GM13976 (cell line): ENCODE data around the gene CA9.
A peak's percentile ranks its signal among the peaks of the same experiment; 100 is the strongest.

Source experiments
- DNase-seq: peaks from one replicate; pipeline ENCODE4 v3.0.0; 2012; ENCODE audit warnings: low spot score
- in situ Hi-C: fragments of 300-500 bp; cut with MboI; formaldehyde crosslinking; loops from one replicate; pipeline ENCODE4 v1.12.0; 2022; ENCODE audit warnings: low sequenced_read_pairs, mixed read lengths, inconsistent platforms; ENCODE audit not compliant: unreplicated experiment
- TF ChIP-seq, protein P1 (sequence below): IDR thresholded peaks from 2 replicates; pipeline ENCODE4 v1.5.1; 2012; ENCODE audit warnings: borderline replicate concordance, mild to moderate bottlenecking; ENCODE audit not compliant: insufficient read depth; ENCODE audit errors: extremely low read depth, missing control alignments, control extremely low read depth

Gene CA9

DNA sequence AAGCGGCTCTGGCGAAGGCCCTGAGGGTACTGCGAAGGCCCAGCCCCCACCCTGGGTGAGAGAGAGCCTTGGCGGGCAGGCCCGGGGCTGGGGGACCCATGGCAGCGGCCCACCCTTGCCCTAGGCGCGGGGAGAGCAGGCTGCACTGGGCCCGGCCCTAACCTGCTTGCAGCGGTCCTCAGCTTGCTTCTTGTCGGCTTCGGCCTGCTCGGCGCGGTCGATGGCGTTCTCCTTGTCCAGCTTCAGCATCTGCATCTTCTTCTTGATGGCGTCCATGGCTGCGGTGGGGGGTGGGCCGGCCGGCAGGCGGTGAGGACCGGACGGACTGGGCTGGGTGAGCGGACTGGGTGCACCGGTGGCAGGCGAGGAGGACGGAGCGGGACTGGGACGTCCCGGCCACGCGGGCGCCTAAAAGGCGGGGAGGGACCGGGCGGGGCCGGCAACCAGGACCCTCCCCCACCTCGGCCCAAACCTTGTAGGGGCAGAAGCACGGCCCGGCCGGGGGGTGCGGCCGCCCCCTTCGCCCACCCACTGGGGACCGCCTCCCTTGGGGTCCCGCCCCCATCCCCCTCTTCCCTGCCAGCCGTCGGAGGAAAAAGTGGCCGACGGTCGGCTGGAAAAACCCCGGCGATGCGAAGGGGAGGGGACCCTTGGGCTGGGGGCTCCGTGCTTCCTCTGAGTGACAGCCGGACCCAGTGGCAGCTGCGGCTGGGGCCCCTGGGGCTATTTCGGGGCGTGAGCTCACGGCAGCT, 16.0 kb downstream of the CA9 start, which contains the start of gene TPM2:
Gene TPM2, minus strand, starts transcription at position 384 of the 752 bp plus-strand sequence. Its CDS starts 108 bp downstream, at position 276.
- in situ Hi-C loops, result no loop called here
- TF ChIP-seq, protein P1, sequence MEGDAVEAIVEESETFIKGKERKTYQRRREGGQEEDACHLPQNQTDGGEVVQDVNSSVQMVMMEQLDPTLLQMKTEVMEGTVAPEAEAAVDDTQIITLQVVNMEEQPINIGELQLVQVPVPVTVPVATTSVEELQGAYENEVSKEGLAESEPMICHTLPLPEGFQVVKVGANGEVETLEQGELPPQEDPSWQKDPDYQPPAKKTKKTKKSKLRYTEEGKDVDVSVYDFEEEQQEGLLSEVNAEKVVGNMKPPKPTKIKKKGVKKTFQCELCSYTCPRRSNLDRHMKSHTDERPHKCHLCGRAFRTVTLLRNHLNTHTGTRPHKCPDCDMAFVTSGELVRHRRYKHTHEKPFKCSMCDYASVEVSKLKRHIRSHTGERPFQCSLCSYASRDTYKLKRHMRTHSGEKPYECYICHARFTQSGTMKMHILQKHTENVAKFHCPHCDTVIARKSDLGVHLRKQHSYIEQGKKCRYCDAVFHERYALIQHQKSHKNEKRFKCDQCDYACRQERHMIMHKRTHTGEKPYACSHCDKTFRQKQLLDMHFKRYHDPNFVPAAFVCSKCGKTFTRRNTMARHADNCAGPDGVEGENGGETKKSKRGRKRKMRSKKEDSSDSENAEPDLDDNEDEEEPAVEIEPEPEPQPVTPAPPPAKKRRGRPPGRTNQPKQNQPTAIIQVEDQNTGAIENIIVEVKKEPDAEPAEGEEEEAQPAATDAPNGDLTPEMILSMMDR, result no peak
- DNase-seq, result peak; percentile 69

DNA sequence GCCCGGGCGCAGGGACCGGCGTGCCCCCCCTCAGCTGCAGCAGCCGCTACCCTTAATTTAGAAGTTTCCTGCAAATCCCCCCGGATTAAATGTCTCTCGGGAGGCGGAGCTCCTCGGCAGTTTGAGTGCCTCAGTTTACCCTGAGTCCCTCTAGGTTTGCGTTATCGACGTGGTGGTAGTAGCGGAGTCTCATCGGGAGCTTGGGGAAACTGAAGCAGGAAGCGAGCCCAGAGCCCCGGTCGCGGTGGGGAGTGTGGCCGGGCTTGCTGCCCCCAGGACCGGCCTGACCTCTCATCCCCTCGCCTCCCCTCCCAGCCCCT, 16.5 kb downstream of the CA9 start:
- TF ChIP-seq, protein P1, result no peak
- in situ Hi-C loops, result no loop called here
- DNase-seq, result no peak

DNA sequence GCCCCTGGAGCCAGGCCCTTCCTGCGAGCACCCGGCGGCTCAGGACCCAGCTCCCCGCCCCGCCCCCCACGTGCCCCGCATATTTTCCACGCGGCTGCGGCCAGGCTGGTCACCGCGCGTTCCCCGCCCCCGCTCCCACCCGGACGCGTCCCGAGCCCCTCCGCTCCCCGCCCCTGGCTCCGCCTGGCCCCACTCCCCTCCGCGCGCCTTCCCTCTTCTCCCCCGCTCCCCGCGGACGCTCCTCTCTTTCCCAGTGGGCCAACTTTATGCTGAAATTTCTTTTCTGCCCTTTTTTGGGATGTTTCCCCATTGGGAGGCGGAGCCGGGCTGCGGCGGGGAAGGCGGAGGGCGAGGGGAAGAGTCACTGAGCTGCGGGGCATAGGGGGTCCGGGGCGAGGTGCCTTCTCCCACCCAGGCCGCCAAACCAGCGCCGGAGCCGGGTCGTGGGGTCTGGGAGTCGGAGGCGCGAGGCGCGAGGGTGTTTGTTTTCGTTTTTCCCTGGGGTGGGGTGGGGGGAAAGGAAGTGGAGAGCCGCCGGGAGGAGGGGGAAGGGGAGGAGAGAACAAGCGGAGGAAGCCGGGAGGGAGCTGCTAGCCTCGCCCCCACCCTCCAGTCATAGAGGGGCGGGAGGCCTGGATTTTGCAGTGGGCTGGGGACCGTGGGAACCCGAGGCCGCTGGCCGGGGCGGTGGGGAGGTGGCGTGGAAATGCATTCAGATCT, 17.0 kb downstream of the CA9 start:
- in situ Hi-C loops, result no loop called here
- peak; percentile 71 for DNase-seq
- TF ChIP-seq, protein P1, result no peak

DNA sequence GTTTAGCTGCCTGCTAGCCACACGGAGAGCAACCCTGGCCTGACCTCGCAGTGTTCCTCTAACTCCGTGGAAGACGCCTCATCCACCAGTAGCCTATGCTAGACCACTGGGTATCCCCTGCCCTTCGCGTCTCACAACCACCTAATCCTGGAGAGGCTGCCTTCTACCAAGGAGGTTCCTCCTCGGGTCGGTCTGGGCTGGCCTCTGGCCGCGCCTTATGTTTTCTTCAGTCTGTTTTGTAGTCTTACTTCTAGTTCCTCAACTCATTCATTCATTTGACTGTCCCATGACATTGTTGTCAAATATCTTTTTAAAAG, 17.6 kb downstream of the CA9 start:
- TF ChIP-seq, protein P1, result no peak

DNA sequence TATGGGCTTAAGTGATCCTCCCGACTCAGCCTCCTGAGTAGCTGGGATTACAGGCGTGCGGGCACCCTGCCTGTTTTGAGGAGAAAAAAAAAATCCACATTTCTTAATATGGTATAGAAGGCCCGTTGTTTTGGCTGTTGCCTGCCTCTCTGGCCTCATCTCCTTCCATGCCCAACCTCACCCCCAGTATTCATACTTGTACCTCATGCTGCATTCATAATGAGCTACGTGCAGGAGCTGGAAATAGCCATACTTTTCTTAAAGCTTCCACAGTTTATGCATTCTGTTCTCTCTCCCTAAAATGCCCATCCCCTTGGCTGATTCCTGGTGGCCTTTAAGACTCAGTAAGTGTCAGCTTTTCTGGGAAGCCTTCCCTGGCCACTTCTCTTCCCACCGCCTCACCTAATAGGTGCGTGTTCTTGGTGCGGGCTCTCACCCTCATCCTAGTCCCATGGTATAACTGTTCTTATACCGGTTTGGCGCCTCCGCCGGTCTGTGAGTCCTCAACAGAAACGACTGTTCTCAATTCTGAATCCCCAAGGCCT, 18.1 kb downstream of the CA9 start:
- DNase-seq, result no peak
- TF ChIP-seq, protein P1, result no peak
- in situ Hi-C loops, result no loop called here

More for the DNA sequence above, 17.6 kb downstream of the CA9 start:
- no peak for DNase-seq
- in situ Hi-C loops, result no loop called here

DNA sequence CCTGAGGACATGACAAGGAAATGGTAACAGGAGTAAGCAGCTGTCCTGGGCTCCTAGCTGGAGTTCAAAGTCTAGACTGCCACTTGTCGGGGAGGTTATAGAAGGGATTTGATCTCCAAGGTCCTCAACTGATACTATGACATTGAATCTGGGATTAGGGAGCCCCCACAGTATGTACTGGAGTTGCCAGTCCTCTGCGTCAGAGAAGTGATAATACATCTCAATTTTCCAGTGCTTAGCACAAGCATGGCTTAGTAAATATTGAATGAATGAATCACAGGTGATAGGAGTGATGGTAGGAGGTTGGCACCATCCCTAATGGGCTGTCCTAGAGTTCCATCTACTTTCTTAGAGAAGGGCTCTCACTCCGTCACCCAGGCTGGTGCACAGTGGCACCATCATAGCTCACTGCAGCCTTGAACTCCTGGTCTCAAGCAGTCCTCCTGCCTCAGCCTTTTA, 22.2 kb downstream of the CA9 start:
- TF ChIP-seq, protein P1, result no peak
- in situ Hi-C loops, result no loop called here
- DNase-seq, result no peak
